MM.1S (cell line): ENCODE results near the gene CRNN.

Experiments used
- DNase-seq: peaks from one replicate; pipeline ENCODE4 v3.0.0-alpha.2; 2015
- H2AFZ ChIP-seq: fragments of 300-600 bp; sonication (generic); 2 replicates; pipeline ENCODE4 v1.6.0; 2016; ENCODE audit warnings: antibody characterized with exemption, low read length
- H3F3A ChIP-seq: fragments of 300-600 bp; sonication (generic); 2 replicates; pipeline ENCODE4 v1.6.1; 2016; ENCODE audit warnings: mild to moderate bottlenecking, antibody characterized with exemption, low read length, moderate library complexity, mixed read lengths; ENCODE audit not compliant: insufficient read depth
- H3K27ac ChIP-seq: fragments of 300-600 bp; sonication (generic); 2 replicates; pipeline ENCODE4 v1.5.1; 2016; ENCODE audit warnings: mild to moderate bottlenecking, low read length
- H3K27me3 ChIP-seq: fragments of 300-600 bp; sonication (generic); replicated peaks from 2 replicates; pipeline ENCODE4 v1.6.0; 2016; ENCODE audit warnings: low read length; ENCODE audit not compliant: insufficient read depth
- H3K36me3 ChIP-seq: fragments of 300-600 bp; sonication (generic); replicated peaks from 2 replicates; pipeline ENCODE4 v1.6.1; 2016; ENCODE audit warnings: mild to moderate bottlenecking, low read length, mixed read lengths; ENCODE audit not compliant: insufficient read depth
- H3K4me1 ChIP-seq: fragments of 300-600 bp; sonication (generic); 2 replicates; pipeline ENCODE4 v1.6.1; 2016; ENCODE audit warnings: low read length, mixed read lengths
- H3K4me2 ChIP-seq: fragments of 300-600 bp; sonication (generic); 2 replicates; pipeline ENCODE4 v1.6.0; 2016; ENCODE audit warnings: low read depth, low read length
- H3K4me3 ChIP-seq: fragments of 300-600 bp; sonication (generic); 2 replicates; pipeline ENCODE4 v1.5.1; 2016; ENCODE audit warnings: low read length, mixed read lengths
- H3K79me2 ChIP-seq: fragments of 300-600 bp; sonication (generic); 2 replicates; pipeline ENCODE4 v1.6.1; 2016; ENCODE audit warnings: mixed run types, low read length, mixed read lengths
- H3K9ac ChIP-seq: fragments of 300-600 bp; sonication (generic); 2 replicates; pipeline ENCODE4 v1.6.1; 2016; ENCODE audit warnings: low read length, mixed read lengths
- H3K9me2 ChIP-seq: fragments of 300-600 bp; sonication (generic); replicated peaks from 2 replicates; pipeline ENCODE4 v1.6.1; 2016; ENCODE audit warnings: mild to moderate bottlenecking, low read length, mixed read lengths; ENCODE audit not compliant: insufficient read depth
- H3K9me3 ChIP-seq: fragments of 300-600 bp; sonication (generic); replicated peaks from 2 replicates; pipeline ENCODE4 v1.6.1; 2016; ENCODE audit warnings: mild to moderate bottlenecking, low read length, mixed read lengths; ENCODE audit not compliant: insufficient read depth
- H4K20me1 ChIP-seq: fragments of 300-600 bp; sonication (generic); 2 replicates; pipeline ENCODE4 v1.6.1; 2016; ENCODE audit warnings: mild to moderate bottlenecking, low read length, moderate library complexity, mixed read lengths; ENCODE audit not compliant: insufficient read depth
- EZH2 ChIP-seq: fragments of 300-600 bp; sonication (generic); optimal IDR thresholded peaks from 2 replicates; pipeline ENCODE3; 2017; ENCODE audit warnings: low read depth, mild to moderate bottlenecking, antibody characterized with exemption, low read length, mixed read lengths
- EZH2phosphoT487 ChIP-seq: fragments of 300-600 bp; sonication (generic); IDR thresholded peaks from 2 replicates; pipeline ENCODE4 v1.6.1; 2018; ENCODE audit warnings: antibody characterized with exemption, low read length
- TF ChIP-seq, protein P1 (sequence below): fragments of 300-600 bp; sonication (generic); IDR thresholded peaks from 2 replicates; pipeline ENCODE4 v1.5.1; 2016; ENCODE audit warnings: antibody characterized with exemption, low read length, mixed read lengths

The CRNN gene

DNA sequence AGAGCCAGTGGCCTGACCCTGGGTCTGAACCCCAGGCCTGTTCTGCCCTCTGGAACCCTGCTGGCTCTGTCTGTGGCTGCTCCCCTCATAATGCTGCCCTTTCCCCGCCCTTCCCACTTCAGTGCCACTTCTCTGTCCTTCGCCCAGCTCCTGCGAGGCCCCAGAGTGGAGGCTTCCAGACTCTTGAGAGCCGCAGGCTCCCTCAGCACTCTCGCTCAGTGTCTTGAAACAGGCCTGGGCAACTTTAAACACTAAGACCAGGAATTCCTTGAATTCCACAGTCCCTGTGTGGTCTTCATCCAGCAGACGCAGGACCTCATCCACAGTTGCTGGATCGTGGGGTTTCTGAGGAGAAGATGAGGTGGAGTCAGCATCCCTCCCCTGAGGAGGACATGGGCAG lies 3.5 kb downstream of the CRNN start:
- no peaks in the 10 kb centered on the region for H3K4me1 ChIP-seq
- TF ChIP-seq EZH2 = no peak

DNA sequence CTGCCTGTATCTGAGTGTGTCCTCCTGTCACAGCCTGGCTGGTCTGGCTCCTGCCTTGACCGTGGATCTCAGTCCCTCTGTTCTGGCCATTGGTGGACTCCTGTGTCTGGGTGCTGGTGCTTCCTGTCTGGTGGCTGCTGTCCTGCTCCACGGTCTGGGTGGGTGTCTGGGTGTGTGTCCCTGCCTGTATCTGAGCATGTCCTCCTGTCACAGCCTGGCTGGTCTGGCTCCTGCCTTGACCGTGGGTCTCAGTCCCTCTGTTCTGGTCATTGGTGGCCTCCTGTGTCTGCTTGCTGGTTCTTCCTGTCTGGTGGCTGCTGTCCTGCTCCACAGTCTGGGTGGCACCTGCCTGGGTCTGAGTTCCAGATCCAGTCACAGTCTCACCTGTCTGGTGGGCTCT lies 4.0 kb downstream of the CRNN start:
- no peaks in the 10 kb centered on the region for H3K4me1 ChIP-seq
- no peak overlapping the region for H3K9ac ChIP-seq
- no peak overlapping the region for H3K4me2 ChIP-seq
- no peak overlapping the region for H2AFZ ChIP-seq
- no peaks in the 10 kb centered on the region for H3K9me3 ChIP-seq
- no peaks in the 10 kb centered on the region for H4K20me1 ChIP-seq
- H3K4me3 ChIP-seq = no peak overlapping the region
- no peaks in the 10 kb centered on the region for H3K79me2 ChIP-seq
- no peaks in the 10 kb centered on the region for H3F3A ChIP-seq
- H3K27ac ChIP-seq = no peak overlapping the region
- no peaks in the 10 kb centered on the region for H3K36me3 ChIP-seq
- TF ChIP-seq, protein P1, sequence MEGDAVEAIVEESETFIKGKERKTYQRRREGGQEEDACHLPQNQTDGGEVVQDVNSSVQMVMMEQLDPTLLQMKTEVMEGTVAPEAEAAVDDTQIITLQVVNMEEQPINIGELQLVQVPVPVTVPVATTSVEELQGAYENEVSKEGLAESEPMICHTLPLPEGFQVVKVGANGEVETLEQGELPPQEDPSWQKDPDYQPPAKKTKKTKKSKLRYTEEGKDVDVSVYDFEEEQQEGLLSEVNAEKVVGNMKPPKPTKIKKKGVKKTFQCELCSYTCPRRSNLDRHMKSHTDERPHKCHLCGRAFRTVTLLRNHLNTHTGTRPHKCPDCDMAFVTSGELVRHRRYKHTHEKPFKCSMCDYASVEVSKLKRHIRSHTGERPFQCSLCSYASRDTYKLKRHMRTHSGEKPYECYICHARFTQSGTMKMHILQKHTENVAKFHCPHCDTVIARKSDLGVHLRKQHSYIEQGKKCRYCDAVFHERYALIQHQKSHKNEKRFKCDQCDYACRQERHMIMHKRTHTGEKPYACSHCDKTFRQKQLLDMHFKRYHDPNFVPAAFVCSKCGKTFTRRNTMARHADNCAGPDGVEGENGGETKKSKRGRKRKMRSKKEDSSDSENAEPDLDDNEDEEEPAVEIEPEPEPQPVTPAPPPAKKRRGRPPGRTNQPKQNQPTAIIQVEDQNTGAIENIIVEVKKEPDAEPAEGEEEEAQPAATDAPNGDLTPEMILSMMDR = no peak
- TF ChIP-seq EZH2phosphoT487 (no peak), EZH2 (no peak)
- no peaks in the 10 kb centered on the region for H3K9me2 ChIP-seq
- no peaks in the 10 kb centered on the region for H3K27me3 ChIP-seq
- DNase-seq = no peak

More for the DNA sequence above, 3.5 kb downstream of the CRNN start:
- Histone ChIP-seq H3K27ac (no peak overlapping the region), H4K20me1 (no peaks in the 10 kb centered on the region), H3K4me2 (no peak overlapping the region), H2AFZ (no peak overlapping the region), H3K36me3 (no peaks in the 10 kb centered on the region), H3K9me3 (no peaks in the 10 kb centered on the region), H3K9ac (no peak overlapping the region), H3K9me2 (no peaks in the 10 kb centered on the region), H3K79me2 (no peaks in the 10 kb centered on the region), H3K4me3 (no peak overlapping the region), H3F3A (no peaks in the 10 kb centered on the region), H3K27me3 (no peaks in the 10 kb centered on the region)
- no peak for DNase-seq

DNA sequence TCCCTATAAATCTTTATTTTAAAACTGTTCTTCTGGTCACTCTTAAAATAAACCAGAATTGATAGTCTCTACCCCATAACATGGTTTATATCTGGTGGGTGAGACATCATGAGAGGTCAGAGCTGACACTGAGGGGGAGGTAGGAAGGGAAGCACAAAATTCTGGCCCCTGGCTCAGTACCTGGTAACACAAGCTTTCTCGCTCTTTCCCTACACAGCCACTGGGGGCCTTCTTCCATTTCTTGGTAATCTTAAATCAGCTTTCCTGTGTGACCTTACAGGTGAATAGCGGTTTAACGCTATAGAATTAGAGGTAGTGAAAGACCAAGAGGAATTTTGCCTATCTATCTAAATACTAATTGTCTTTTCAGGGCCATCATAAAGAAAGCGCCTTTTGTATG lies 5.4 kb downstream of the CRNN start:
- H3F3A ChIP-seq = no peaks in the 10 kb centered on the region
- H3K4me3 ChIP-seq = no peak overlapping the region
- no peak for DNase-seq
- H3K27me3 ChIP-seq = no peaks in the 10 kb centered on the region
- H3K4me1 ChIP-seq = no peaks in the 10 kb centered on the region
- H3K9ac ChIP-seq = no peak overlapping the region
- H3K4me2 ChIP-seq = no peak overlapping the region
- no peaks in the 10 kb centered on the region for H3K9me3 ChIP-seq
- no peaks in the 10 kb centered on the region for H3K9me2 ChIP-seq
- H3K79me2 ChIP-seq = no peaks in the 10 kb centered on the region
- no peak overlapping the region for H2AFZ ChIP-seq
- no peak for TF ChIP-seq EZH2
- TF ChIP-seq EZH2phosphoT487 = no peak
- TF ChIP-seq, protein P1 = no peak
- no peaks in the 10 kb centered on the region for H3K36me3 ChIP-seq
- no peak overlapping the region for H3K27ac ChIP-seq
- H4K20me1 ChIP-seq = no peaks in the 10 kb centered on the region

DNA sequence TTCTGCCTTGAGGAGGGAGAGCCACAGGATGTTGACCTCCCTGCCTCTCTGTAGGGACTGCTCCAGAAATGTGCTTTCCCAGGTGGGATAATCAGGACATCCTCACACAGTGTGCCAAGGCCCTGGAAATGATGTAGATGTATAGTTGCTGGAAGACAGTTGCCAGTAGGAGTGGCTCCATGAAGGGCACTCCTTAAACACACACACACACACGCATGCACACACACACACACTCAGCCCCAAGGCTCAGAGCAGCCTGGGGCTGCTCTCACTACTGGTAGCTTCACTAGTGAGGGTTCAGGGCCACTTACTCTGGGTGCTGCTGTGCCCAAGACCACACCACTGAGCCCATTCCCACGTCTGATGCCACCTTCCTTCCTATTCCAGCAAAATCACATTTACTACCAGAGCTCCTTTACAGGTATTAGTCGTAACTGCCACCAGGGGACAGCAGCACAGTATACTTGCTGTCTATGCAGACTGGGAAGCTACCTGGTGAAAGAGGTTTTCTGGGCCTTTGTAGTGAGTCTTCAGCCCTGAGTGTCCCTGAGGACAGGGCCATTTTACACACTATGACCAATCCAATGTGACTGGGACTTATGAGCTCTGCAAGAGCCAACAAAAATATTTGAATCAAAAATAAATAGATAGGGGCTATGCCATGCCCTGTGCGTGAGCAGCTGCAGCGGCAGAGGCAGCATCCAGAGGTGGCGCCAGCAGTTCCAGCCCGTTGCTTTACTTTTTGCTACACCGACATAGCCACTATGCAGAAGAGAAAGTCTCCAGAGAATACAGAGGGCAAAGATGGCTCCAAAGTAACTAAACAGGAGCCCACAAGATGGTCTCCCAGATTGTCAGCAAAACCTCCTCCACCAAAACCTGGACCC lies 15.0 kb downstream of the CRNN start:
- no peak overlapping the region for H3K27ac ChIP-seq
- H3K4me2 ChIP-seq = no peak overlapping the region
- peak; percentile 50 for DNase-seq
- H3K9me2 ChIP-seq = no peaks in the 10 kb centered on the region
- no peaks in the 10 kb centered on the region for H3K79me2 ChIP-seq
- TF ChIP-seq EZH2phosphoT487 (no peak), EZH2 (no peak)
- TF ChIP-seq, protein P1 = peak; percentile 59
- no peaks in the 10 kb centered on the region for H3K9me3 ChIP-seq
- H3K27me3 ChIP-seq = no peaks in the 10 kb centered on the region
- no peak overlapping the region for H2AFZ ChIP-seq
- H3K4me1 ChIP-seq = peaks cover 16% of the 10 kb centered on the region
- no peaks in the 10 kb centered on the region for H4K20me1 ChIP-seq
- no peak overlapping the region for H3K4me3 ChIP-seq
- no peaks in the 10 kb centered on the region for H3K36me3 ChIP-seq
- H3K9ac ChIP-seq = no peak overlapping the region
- H3F3A ChIP-seq = peaks cover 6% of the 10 kb centered on the region
